Measurements from ENCODE around the gene ZNF622. TPM values are rescaled to one million over a fixed set of nuclear protein-coding genes. Genes with fewer than 3 reads are reported as not detected.
A peak's percentile ranks its signal among the peaks of the same experiment; 100 is the strongest.

The ZNF622 gene
- total and polyA plus RNA-seq, 12 donors: 29.6 to 103 (median 54.9) TPM

DNA sequence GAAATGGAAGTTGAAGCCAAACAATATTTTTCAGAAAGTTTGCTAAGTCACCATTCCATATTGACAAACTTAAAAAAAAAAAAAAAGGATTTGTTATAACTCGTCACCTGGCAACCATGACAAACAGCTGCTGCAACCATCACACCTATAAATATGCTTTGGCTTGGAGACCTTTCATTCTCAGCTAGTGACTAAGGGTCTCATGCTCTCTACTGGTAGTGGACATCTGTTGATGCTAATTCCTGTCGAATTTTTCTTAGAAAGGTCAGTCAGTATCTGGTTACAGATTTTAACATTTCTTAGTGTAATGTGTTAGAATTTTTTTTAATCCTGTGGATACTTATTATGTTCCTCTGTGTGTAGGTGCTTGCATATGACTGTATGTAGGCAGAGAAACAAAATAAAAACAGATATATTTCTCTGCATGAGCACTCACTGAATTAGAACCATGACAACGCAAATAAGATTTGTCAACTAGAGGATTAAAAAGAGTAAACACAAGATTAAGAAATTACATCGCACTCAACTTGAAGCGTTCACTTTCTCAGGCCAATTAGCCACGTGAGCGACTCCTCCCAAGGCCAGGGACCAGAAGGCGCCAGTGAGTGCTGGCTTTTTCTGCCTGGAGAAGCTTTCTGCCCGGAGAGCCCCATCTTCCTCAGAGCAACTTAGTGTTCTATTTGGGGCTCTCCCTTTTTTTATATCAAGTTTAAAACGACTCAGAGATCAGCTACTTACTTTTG, 27.0 kb upstream of the ZNF622 start:
- ATAC-seq (peak; percentile 57 to 86 (median 84)), DNase-seq (peak; percentile 34 to 54)
- no peak overlapping the region for H3K4me3 ChIP-seq
- no peaks in the 10 kb centered on the region for H3K36me3 ChIP-seq
- H3K4me1 ChIP-seq: peaks cover 0 to 83% (median 24%) of the 10 kb centered on the region in 9 donors
- no peak for TF ChIP-seq CTCF (IDR thresholded peaks at IDR 0.05)
- H3K27me3 ChIP-seq: no peaks in the 10 kb centered on the region
- 24 to 39% methylated on average over 10 of the region's 10 CpGs for WGBS, 2 donors
- H3K27ac ChIP-seq: peak overlapping the region; percentile 6 to 89 (median 71)
- H3K9me3 ChIP-seq: peaks cover 0 to 23% (median 3%) of the 10 kb centered on the region in 11 donors
- intact Hi-C loops (cut with DNase I): loop anchor here in 5 of 10 donors (2.0 to 10.0 kb wide), 4 partner anchors 42 to 712 kb away; no protein-coding TSS in a partner anchor

- WGBS, 2 donors: 49 to 56% methylated on average over 8 of the region's 8 CpGs
- peaks cover 0 to 78% (median 30%) of the 10 kb centered on the region in 9 donors for H3K4me1 ChIP-seq
- no peaks in the 10 kb centered on the region for H3K27me3 ChIP-seq
- intact Hi-C loops (cut with DNase I): loop anchor here in 5 of 10 donors (5.0 to 10.0 kb wide), 3 partner anchors 46 to 714 kb away; no protein-coding TSS in a partner anchor
- H3K36me3 ChIP-seq: no peaks in the 10 kb centered on the region
- ATAC-seq: peak in 6 of 8 donors; percentile 54 to 78 (median 61)
- TF ChIP-seq CTCF (IDR thresholded peaks at IDR 0.05): no peak
- no peak overlapping the region for H3K4me3 ChIP-seq
- DNase-seq: no peak
- peaks cover 0 to 16% (median 3%) of the 10 kb centered on the region in 11 donors for H3K9me3 ChIP-seq
- H3K27ac ChIP-seq: peak overlapping the region in 9 of 10 donors; percentile 58 to 89 (median 72)
These were observed 25.3 kb upstream of the ZNF622 start for GRCh38 chr5:16490911-16491310.

GRCh38 chr5:16489322-16489791, 23.8 kb upstream of the ZNF622 start:
- intact Hi-C loops (cut with DNase I): loop anchor here in 9 of 10 donors (2.0 to 10.0 kb wide), 10 partner anchors 61 to 715 kb away; no protein-coding TSS in a partner anchor
- Histone ChIP-seq H3K4me3 (no peak overlapping the region), H3K9me3 (peaks cover 0 to under 1% (median 0%) of the 10 kb centered on the region in 11 donors), H3K4me1 (peaks cover 0 to 67% (median 25%) of the 10 kb centered on the region in 9 donors), H3K36me3 (no peaks in the 10 kb centered on the region), H3K27me3 (no peaks in the 10 kb centered on the region), H3K27ac (peak overlapping the region in 7 of 10 donors; percentile 67 to 89 (median 79))
- DNase-seq: no peak
- 16 to 25% methylated on average over 1 of the region's 1 CpG for WGBS, 2 donors
- ATAC-seq: peak; percentile 62 to 83 (median 70)
- TF ChIP-seq CTCF (IDR thresholded peaks at IDR 0.05): peak; percentile 21 to 79 (median 66)

DNA sequence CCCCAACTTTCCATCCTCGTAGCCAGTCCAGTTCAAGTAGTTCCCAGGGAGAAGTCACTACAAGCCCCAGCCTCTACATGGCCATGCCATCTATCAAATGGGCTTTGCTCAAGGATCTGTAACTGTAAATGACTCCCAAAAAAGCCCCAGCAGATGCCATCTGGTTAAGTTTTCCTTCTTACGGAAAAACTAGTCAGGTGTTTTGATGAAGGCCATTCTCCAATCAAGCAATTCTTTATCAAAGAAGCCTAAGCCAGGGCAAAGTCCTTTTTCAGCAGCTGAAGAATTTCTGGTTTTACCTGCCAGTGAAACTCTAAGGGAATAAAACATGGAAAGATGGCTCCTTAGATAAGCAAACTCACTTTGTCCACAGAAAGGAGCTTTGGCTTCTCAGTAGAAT, 21.9 kb upstream of the ZNF622 start:
- DNase-seq: no peak
- WGBS, 2 donors: 58 to 63% methylated on average over 2 of the region's 2 CpGs
- Histone ChIP-seq H3K9me3 (no peaks in the 10 kb centered on the region), H3K4me3 (no peak overlapping the region), H3K4me1 (peaks cover 0 to 60% (median 11%) of the 10 kb centered on the region in 9 donors), H3K36me3 (no peaks in the 10 kb centered on the region), H3K27me3 (no peaks in the 10 kb centered on the region), H3K27ac (no peak overlapping the region)
- intact Hi-C loops (cut with DNase I): loop anchor here in 8 of 10 donors (5.0 to 10.0 kb wide), 9 partner anchors 65 to 717 kb away; no protein-coding TSS in a partner anchor
- no peak for ATAC-seq
- TF ChIP-seq CTCF (IDR thresholded peaks at IDR 0.05): no peak
